IMR-90 (cell line): ENCODE results near the gene PAK5.

Source experiments
- CTCF ChIP-seq: conservative IDR thresholded peaks from 2 replicates; pipeline ENCODE4 v1.5.1; 2012; ENCODE audit warnings: mild to moderate bottlenecking, low read depth, low read length, improper control_type of control experiment
- FOS ChIP-seq: fragments of 150-350 bp; IDR thresholded peaks from 2 replicates; pipeline ENCODE4 v1.6.1; 2016; ENCODE audit warnings: low read depth, low read length
- MAZ ChIP-seq: IDR thresholded peaks from 2 replicates; pipeline ENCODE4 v1.6.1; 2012; ENCODE audit warnings: low read depth, mild to moderate bottlenecking, low read length, improper control_type of control experiment, moderate library complexity, borderline replicate concordance
- MXI1 ChIP-seq: IDR thresholded peaks from 2 replicates; pipeline ENCODE4 v1.6.1; 2012; ENCODE audit warnings: low read depth, mild to moderate bottlenecking, low read length, moderate library complexity, borderline replicate concordance
- POLR2A ChIP-seq: IDR thresholded peaks from 2 replicates; pipeline ENCODE4 v1.6.1; 2012; ENCODE audit warnings: mild to moderate bottlenecking, low read depth, low read length
- RAD21 ChIP-seq: IDR thresholded peaks from 2 replicates; pipeline ENCODE4 v1.6.1; 2012; ENCODE audit warnings: low read length, improper control_type of control experiment
- RFX5 ChIP-seq: IDR thresholded peaks from 2 replicates; pipeline ENCODE4 v1.8.0; 2012; ENCODE audit warnings: low read depth, mild to moderate bottlenecking, low read length, moderate library complexity

- no peak for TF ChIP-seq MXI1
- TF ChIP-seq FOS, result no peak
- no peak for TF ChIP-seq RAD21
- no peak for TF ChIP-seq CTCF
- TF ChIP-seq MAZ, result no peak
- no peak for TF ChIP-seq POLR2A
- no peak for TF ChIP-seq RFX5
These were observed 201.0 kb downstream of the PAK5 start for GRCh38 chr20:9637889-9638288.
